CD4-positive, alpha-beta T cell treated with Interleukin-17A for 1 hour (primary cell): ENCODE data around the gene LRRC59.
"Not testable (repeated sequence)": the region's sequence is repeated elsewhere in the genome, so short reads cannot be mapped to it uniquely, and the experiment has no call there.

Source experiments
- DNase-seq: peaks from one replicate; pipeline ENCODE4 v3.0.0-alpha.2; 2020

Gene LRRC59

DNA sequence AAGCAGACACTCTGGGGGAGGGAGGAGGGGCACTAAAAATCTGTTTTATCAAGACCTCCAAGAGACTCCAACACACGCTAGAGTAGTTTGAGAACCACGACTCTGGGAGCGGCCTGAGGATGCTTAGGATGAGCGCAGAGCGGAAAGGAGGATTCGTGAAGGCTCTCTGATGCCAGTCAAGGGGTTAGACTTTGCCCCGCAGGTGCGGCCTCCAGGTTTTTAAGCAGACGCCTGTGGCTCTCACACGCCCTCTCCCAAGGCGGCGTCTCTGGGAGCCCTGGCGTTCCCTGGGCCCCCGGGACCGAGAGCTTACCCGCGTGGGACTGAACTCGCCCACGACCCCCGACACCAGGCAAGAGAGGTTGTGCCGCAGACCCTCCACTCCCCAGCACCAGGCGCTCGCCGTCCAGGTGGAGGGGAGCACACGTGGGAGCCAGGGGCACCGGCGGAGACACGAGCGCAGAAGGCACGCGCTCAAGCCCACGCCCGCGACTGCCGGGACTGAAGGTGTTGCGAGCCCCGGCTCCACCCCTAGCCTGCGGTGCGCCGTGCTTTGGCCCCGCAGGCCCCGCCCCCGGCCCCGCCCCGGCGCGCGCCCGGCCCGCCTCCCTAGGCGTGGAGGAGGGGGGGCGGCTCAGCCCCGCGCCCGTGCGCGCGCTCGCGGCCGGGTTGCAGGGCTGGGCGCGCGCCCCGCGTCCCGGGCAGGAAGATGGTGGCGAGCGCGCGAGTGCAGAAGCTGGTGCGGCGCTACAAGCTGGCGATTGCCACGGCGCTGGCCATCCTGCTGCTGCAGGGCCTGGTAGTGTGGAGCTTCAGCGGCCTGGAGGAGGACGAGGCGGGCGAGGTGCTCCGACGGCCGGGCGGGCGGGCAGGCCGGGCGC lies 51.7 kb downstream of the LRRC59 start, which contains the start of gene XYLT2:
TSS of gene XYLT2 (plus strand) at position 695 of the 881 bp plus-strand sequence. CDS start at position 710, 15 bp downstream.
- peak; percentile 91 for DNase-seq

DNA sequence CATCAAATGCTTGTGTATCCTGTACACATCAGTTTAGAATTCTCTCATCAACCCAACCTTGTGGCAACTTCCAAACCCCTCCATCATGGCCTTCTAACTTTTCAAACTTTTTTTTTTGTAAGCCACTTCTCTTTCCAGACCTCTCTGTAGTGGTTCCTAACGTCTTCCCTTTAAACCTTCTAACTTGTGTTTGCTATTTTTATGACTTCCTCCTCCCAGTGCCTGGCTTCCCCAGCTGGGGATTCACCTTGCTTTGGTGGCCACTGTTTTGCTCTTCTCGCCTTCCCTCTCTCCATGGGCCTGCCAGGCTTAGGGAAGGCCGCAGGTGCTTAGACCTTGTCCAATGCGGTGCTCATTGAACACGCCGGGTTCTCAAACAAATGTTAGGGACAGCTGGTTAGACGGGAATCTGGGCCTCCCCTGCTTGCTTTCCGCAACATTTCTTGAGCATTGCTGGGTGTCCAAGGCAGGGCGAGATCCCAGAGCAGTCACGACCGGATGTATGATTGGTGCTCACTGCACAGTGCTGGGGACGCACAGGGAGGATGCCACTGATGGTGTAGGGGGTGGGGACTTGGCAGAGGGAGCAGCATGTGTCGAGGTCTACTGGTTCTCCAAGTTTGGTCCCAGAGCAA lies 52.5 kb downstream of the LRRC59 start:
- DNase-seq, result no peak

DNA sequence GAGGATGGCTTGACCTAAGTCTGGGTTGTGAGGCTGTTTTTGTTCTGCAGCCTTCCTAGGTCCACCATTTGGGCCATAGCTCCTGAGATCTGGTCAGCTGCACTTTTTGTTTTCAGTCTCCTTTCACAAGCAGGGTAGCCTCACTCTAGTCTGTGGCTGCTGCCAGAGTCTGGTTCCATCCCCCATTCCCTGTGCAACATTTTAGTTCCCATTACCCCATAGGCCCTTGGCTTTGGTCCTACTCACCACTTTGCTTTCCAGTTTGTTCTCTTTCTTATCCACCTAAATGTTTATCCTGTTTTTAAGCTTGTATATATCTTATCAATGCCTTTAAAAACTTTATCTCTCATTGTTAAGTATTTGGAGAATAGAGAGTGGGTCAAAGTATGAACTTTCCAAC lies 57.9 kb downstream of the LRRC59 start:
- DNase-seq, result no peak

DNA sequence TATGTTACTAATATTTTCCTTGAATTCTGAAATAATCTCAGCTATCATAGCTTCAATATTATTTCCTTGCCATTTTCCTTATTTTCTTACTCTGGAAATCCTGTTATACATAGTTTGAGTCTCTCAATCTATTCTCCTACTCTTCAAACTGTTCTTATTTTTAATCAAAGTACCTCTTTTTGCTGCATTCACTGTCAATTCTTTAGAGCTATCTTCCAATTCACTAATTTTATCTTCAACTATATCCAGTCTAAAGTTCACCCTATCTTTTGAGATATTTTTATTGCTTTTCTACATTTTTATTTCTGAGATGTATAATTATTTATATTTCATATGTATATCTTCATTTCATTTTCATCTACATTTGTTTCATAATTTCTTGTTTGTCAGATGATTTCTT lies 58.7 kb downstream of the LRRC59 start:
- DNase-seq, result no peak

DNA sequence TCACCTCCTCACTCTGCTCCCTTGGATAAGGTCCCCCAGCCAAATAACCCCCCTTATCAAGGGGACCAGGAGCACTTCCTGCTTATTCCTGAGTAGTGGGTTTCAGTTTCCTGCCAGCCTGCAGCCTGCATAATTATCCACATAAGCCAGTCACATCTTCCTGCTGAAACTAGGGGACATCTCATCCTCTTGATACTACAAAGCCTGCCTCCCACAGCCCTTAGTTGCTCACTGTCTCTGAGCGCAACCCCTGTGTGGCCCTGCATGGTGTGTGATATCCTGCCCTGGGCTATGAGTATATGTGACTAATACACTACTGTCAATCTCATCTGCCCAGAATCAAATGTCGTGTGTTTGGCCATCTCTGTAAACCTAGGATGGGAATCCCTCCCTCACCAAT lies 59.4 kb downstream of the LRRC59 start:
- no peak for DNase-seq

DNA sequence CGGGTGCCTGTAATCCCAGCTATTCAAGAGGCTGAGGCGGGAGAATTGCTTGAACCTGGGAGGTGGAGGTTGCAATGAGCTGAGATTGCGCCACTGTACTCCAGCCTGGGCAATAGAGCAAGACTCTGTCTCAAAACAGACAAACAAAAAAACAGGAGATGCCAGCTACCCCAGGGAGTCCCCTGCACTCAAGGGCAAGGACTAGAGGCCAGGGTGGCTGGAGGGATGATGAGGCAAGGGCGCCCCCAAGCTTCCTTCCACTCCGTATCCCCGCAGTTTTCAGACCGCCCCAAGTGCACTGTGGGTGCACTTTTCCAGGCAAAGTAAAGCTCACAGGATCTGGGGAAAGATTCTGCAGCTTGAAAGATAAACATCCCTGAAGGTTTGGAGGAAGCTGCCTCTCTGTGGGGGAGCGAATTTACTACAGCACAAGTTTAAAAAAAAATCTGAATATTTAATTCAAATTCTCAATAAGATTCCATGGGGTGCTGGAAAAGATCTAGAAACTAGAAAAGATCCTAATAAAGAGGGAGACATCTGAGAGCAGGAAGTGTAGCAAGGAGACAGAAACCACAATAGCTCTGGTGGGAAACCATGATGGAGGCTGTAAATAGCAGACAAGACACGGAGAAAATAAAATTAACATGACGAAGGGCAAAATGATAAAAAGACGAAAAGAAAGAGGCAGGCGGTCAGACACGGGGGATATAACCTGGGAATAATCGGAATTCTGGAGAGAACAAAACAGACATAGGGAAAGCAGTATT lies 63.8 kb downstream of the LRRC59 start:
- DNase-seq, result not testable (repeated sequence)

DNA sequence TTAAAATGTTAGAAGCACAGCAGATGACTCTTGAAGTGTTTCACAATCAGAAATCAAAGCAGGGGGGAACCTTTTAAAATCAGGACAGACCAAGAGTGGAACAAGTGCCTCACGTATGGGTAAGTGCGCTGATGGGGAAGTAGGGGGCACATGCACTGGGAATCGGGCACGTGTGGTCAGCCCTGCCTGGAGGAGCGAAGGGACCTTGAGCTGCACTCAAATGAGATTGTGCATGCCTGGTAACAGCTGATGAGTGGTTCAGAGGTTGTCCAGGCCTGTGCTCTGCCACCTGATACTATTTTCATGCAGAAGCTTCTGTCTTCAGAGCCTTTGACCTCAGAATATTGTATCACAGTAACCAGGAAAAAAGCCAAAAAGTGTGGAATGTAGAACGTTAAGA lies 65.1 kb downstream of the LRRC59 start:
- no peak for DNase-seq
